ENCODE data around the gene PSMA8. TPM values are rescaled to one million over a fixed set of nuclear protein-coding genes. Genes with fewer than 3 reads are reported as not detected.

The PSMA8 gene
- total and polyA plus RNA-seq, 2 of the 13 experiments (the other 11 are each of a cell fraction or from before 2014, with no cell fraction given): not detected

DNA sequence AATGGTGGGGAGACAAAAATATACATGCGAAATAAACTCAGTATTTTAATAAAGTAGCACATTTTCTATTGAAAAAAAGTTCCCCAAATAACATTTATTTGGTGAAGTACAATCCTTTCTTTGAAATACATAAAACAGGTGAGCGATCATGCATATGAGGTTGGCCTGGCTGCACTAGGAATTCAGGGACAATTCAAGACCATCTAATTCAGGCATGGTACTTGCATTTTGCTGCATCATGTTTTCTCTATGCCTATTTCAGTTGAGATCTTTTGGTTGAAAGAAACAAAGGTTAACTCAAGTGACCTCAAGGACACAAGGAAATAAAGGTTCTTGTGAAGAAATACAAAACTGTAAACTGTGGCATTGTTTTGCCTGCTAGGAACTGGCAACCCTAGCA is 72.8 kb downstream of the PSMA8 start (continued):
- TF ChIP-seq, protein P1, sequence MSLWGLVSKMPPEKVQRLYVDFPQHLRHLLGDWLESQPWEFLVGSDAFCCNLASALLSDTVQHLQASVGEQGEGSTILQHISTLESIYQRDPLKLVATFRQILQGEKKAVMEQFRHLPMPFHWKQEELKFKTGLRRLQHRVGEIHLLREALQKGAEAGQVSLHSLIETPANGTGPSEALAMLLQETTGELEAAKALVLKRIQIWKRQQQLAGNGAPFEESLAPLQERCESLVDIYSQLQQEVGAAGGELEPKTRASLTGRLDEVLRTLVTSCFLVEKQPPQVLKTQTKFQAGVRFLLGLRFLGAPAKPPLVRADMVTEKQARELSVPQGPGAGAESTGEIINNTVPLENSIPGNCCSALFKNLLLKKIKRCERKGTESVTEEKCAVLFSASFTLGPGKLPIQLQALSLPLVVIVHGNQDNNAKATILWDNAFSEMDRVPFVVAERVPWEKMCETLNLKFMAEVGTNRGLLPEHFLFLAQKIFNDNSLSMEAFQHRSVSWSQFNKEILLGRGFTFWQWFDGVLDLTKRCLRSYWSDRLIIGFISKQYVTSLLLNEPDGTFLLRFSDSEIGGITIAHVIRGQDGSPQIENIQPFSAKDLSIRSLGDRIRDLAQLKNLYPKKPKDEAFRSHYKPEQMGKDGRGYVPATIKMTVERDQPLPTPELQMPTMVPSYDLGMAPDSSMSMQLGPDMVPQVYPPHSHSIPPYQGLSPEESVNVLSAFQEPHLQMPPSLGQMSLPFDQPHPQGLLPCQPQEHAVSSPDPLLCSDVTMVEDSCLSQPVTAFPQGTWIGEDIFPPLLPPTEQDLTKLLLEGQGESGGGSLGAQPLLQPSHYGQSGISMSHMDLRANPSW (CRISPR knock-in tag; IDR thresholded peaks at IDR 0.05; ENCODE audit: borderline replicate concordance): no peak

DNA sequence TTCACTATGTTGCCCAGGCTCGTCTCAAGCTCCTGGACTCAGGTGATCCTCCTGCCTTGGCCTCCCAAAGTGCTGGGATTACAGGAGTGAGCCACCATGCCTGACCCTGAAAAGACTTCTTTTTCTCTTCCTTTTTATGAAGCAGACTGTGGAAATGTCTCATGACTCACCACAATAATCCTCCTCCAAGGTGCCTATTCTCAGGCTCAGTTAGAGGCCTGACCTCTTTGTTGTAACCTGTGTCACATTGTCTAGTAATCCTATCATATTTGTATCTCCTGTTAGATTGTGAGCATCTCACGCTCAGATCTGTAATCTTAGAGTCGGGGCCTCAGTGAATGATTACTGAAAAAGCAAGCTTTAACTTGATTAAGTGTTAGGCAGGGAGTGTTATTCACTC is 74.3 kb downstream of the PSMA8 start:
- no peak for TF ChIP-seq NCOA5 (CRISPR knock-in tag; IDR thresholded peaks at IDR 0.05)
- no peak for TF ChIP-seq TBP (CRISPR knock-in tag; IDR thresholded peaks at IDR 0.05)
- TF ChIP-seq KLF16 (CRISPR knock-in tag; IDR thresholded peaks at IDR 0.05): no peak
- TF ChIP-seq KDM5A (IDR thresholded peaks at IDR 0.05; ENCODE audit: borderline replicate concordance, low read length): no peak
- TF ChIP-seq ZMAT3 (CRISPR knock-in tag; conservative IDR thresholded peaks at IDR 0.05): no peak
- FAIRE-seq (no peak), ATAC-seq (no peak), DNase-seq (ENCODE audit: low spot score) (no peak)
- BruUV-seq (replicated peaks): no TSS peak
- no peaks in the 10 kb centered on the region for H3K79me2 ChIP-seq (ENCODE audit: insufficient read depth, low read length)
- no peak overlapping the region for H3K4me3 ChIP-seq (replicated peaks in 1 of 3; ENCODE audit: insufficient read depth in 1 of 3, low read depth in 2 of 3, low read length in 3 of 3)
- no peak overlapping the region for H2AFZ ChIP-seq (ENCODE audit: low read length)
- H3K27me3 ChIP-seq (ENCODE audit: control insufficient read depth in 1 of 2, insufficient read depth in 2 of 2, low read length in 2 of 2): no peaks in the 10 kb centered on the region; a peak in 1 of 5 replicates
- POLR2A ChIA-PET: no interaction called here
- intact Hi-C loops (cut with micrococcal nuclease; ENCODE audit: unreplicated experiment): loop anchor here (10.0 kb wide), 1 partner anchor 113 kb away; the partner anchor contains the start of gene SS18
- CTCF ChIA-PET (ENCODE audit: low intra/inter-chr PET ratio, low total read pairs): no interaction called here
- H3K27ac ChIP-seq (ENCODE audit: extremely low read length, insufficient read depth, low read length): no peak overlapping the region
- H4K20me1 ChIP-seq (ENCODE audit: insufficient read depth, low read length): no peaks in the 10 kb centered on the region
- no peak overlapping the region for H3K4me2 ChIP-seq (ENCODE audit: low read depth, low read length)
- no peaks in the 10 kb centered on the region for H3K9me3 ChIP-seq (ENCODE audit: low read length)
- no peaks in the 10 kb centered on the region for H3K36me3 ChIP-seq (replicated peaks in 1 of 2; ENCODE audit: control insufficient read depth in 1 of 2, insufficient read depth in 2 of 2, low read length in 2 of 2)
- H3K9ac ChIP-seq (ENCODE audit: insufficient read depth, low read depth, low read length): no peak overlapping the region
- H3K4me1 ChIP-seq (ENCODE audit: insufficient read depth, low read length): no peaks in the 10 kb centered on the region
- WGBS (ENCODE audit: low lambda C conversion rate): 0% methylated on average over 3 of the region's 3 CpGs
- in situ Hi-C loops (cut with HindIII; ENCODE audit: extremely low pct_ligation_motif_present, low pct_unique_long_range_greater_than_20kb): no loop called here

Measured in HepG2 (cell line).